Measurements from ENCODE around the gene MINDY4B. TPM values are rescaled to one million over a fixed set of nuclear protein-coding genes. Genes with fewer than 3 reads are reported as not detected.

Gene MINDY4B
- total and polyA plus RNA-seq, 4 donors, result not detected

DNA sequence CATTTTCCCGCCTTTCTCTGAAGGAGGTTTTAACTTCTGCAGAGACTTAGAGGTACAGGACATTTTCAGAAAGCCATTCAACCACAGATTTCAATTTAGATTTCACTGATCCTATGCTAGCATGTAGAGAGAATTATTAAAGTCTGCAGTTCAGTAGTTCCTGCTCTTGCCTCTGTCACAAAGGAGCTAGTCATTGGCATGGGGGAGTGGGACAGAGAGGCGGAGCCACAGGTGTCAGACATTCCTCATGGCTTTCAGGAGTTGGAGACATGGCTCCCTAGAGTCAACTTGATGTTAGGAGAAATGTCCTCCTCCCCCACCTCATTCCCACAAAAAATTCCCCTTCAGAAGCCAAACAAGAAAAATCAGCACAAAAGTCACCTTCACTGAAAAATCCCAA lies 76.2 kb downstream of the MINDY4B start:
- 97% methylated on average over 2 of the region's 2 CpGs for WGBS
- H3K4me1 ChIP-seq (ENCODE audit: control insufficient read depth in 4 of 4, insufficient read depth in 4 of 4, low read length in 3 of 4), result no peaks in the 10 kb centered on the region
- H3K27me3 ChIP-seq (ENCODE audit: control insufficient read depth in 4 of 4, insufficient read depth in 4 of 4, low read length in 3 of 4), result no peaks in the 10 kb centered on the region
- DNase-seq (ENCODE audit: low spot score), result no peak
- H3K36me3 ChIP-seq (ENCODE audit: control insufficient read depth in 4 of 4, insufficient read depth in 3 of 4, low read depth in 1 of 4, low read length in 3 of 4), result no peaks in the 10 kb centered on the region
- no peak overlapping the region for H3K4me3 ChIP-seq (ENCODE audit: low read depth in 1 of 3, low read length in 3 of 3)
- no peaks in the 10 kb centered on the region for H3K9me3 ChIP-seq (ENCODE audit: control insufficient read depth in 4 of 4, low read length in 3 of 4)
- no peak for TF ChIP-seq NR2F2 (IDR thresholded peaks at IDR 0.05)
- TF ChIP-seq ATF3 (IDR thresholded peaks at IDR 0.05), result no peak
- no peak for TF ChIP-seq MAX (IDR thresholded peaks at IDR 0.05)
- TF ChIP-seq RXRA (IDR thresholded peaks at IDR 0.05), result no peak
- TF ChIP-seq HNF4A (conservative IDR thresholded peaks at IDR 0.05), result no peak
- no peak for TF ChIP-seq EGR1 (IDR thresholded peaks at IDR 0.05; ENCODE audit: low read depth in 2 of 2)
- no peak for TF ChIP-seq TAF1 (conservative IDR thresholded peaks at IDR 0.05)
- no peak for TF ChIP-seq FOXA1 (IDR thresholded peaks at IDR 0.05)
- no peak for TF ChIP-seq GABPA (IDR thresholded peaks at IDR 0.05 in 1 of 2, conservative IDR thresholded peaks at IDR 0.05 in 1 of 2)
- TF ChIP-seq JUND (IDR thresholded peaks at IDR 0.05), result no peak
- no peak for TF ChIP-seq YY1 (IDR thresholded peaks at IDR 0.05)
- TF ChIP-seq, protein P1, sequence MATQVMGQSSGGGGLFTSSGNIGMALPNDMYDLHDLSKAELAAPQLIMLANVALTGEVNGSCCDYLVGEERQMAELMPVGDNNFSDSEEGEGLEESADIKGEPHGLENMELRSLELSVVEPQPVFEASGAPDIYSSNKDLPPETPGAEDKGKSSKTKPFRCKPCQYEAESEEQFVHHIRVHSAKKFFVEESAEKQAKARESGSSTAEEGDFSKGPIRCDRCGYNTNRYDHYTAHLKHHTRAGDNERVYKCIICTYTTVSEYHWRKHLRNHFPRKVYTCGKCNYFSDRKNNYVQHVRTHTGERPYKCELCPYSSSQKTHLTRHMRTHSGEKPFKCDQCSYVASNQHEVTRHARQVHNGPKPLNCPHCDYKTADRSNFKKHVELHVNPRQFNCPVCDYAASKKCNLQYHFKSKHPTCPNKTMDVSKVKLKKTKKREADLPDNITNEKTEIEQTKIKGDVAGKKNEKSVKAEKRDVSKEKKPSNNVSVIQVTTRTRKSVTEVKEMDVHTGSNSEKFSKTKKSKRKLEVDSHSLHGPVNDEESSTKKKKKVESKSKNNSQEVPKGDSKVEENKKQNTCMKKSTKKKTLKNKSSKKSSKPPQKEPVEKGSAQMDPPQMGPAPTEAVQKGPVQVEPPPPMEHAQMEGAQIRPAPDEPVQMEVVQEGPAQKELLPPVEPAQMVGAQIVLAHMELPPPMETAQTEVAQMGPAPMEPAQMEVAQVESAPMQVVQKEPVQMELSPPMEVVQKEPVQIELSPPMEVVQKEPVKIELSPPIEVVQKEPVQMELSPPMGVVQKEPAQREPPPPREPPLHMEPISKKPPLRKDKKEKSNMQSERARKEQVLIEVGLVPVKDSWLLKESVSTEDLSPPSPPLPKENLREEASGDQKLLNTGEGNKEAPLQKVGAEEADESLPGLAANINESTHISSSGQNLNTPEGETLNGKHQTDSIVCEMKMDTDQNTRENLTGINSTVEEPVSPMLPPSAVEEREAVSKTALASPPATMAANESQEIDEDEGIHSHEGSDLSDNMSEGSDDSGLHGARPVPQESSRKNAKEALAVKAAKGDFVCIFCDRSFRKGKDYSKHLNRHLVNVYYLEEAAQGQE (IDR thresholded peaks at IDR 0.05), result no peak
- H3K9ac ChIP-seq (ENCODE audit: low read depth in 1 of 2, low read length in 2 of 2), result no peak overlapping the region
- no peak overlapping the region for H3K27ac ChIP-seq (ENCODE audit: low read depth in 1 of 2, low read length in 2 of 2)

DNA sequence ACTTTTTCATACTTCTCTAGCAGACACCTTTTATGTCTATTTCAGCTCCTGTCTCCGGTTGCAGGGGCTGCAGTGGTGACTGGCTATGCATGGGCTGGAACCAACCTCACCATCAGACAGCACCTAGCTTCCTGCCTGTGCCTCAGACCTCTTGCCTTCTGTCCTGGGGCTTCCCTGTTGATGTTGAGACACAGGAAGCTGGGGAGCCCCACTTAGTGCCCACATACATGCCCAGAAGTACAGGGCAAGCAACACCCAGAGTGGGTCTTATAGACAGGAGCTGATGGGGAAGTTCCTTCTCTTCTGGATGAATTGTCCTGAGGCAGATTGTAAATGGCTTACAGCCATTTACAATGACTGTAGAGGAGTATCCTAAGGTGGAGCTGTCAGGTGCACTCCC lies 77.0 kb downstream of the MINDY4B start:
- Histone ChIP-seq H3K27me3 (ENCODE audit: control insufficient read depth in 4 of 4, insufficient read depth in 4 of 4, low read length in 3 of 4) (no peaks in the 10 kb centered on the region), H3K27ac (ENCODE audit: low read depth in 1 of 2, low read length in 2 of 2) (no peak overlapping the region), H3K36me3 (ENCODE audit: control insufficient read depth in 4 of 4, insufficient read depth in 3 of 4, low read depth in 1 of 4, low read length in 3 of 4) (no peaks in the 10 kb centered on the region), H3K9ac (ENCODE audit: low read depth in 1 of 2, low read length in 2 of 2) (no peak overlapping the region), H3K9me3 (ENCODE audit: control insufficient read depth in 4 of 4, low read length in 3 of 4) (no peaks in the 10 kb centered on the region), H3K4me1 (ENCODE audit: control insufficient read depth in 4 of 4, insufficient read depth in 4 of 4, low read length in 3 of 4) (no peaks in the 10 kb centered on the region), H3K4me3 (ENCODE audit: low read depth in 1 of 3, low read length in 3 of 3) (no peak overlapping the region)
- no peak for DNase-seq (ENCODE audit: low spot score)
- TF ChIP-seq, protein P1 (IDR thresholded peaks at IDR 0.05), result no peak
- TF ChIP-seq EGR1 (IDR thresholded peaks at IDR 0.05; ENCODE audit: low read depth in 2 of 2) (no peak), ZBTB33 (IDR thresholded peaks at IDR 0.05) (no peak), ATF3 (IDR thresholded peaks at IDR 0.05) (no peak), TAF1 (conservative IDR thresholded peaks at IDR 0.05) (no peak), RXRA (IDR thresholded peaks at IDR 0.05) (no peak), MAX (IDR thresholded peaks at IDR 0.05) (no peak), GABPA (IDR thresholded peaks at IDR 0.05 in 1 of 2, conservative IDR thresholded peaks at IDR 0.05 in 1 of 2) (no peak), FOXA1 (IDR thresholded peaks at IDR 0.05) (no peak)
- WGBS, result 98% methylated on average over 1 of the region's 1 CpG
